Left cardiac atrium (tissue), 4 donors: Measurements from ENCODE around the gene COG2. TPM values are rescaled to one million over a fixed set of nuclear protein-coding genes. Genes with fewer than 3 reads are reported as not detected.

Experiments
- ATAC-seq, 2 donors: fragments of 200-7000 bp; cut with Tn5 transposase; one replicate each; pipeline ENCODE4 v1.9.1; 2020; ENCODE audit warnings: mild to moderate bottlenecking in 2 of 2, moderate library complexity in 2 of 2
- DNase-seq: peaks from one replicate; pipeline ENCODE4 v3.0.0-alpha.2; 2020
- intact Hi-C, 2 donors: fragments of 100-400 bp; cut with DNase I; formaldehyde crosslinking; loops; one replicate each; pipeline versions ENCODE4 v1.14.1 to v1.15.1; 2022 to 2023
- total RNA-seq, 2 donors: library from RNA; stranded (reverse); fragmentation: NEBNext Ultra II Directional; extraction: Animal tissue kit (Norgen Biotek cat#: 25700); gene quantifications; one replicate each; pipeline ENCODE4 v1.2.1, GENCODE V29; 2021
- donor health status: DM: no; HTN: yes; CAD: no.
- donor health status: DM: no; HTN: yes; CAD: no; lungs with severe emphysema.
- donor health status: DM: yes; HTN: yes; CAD: no.
- donor health status: Dilated cardiomyopathy.

The COG2 gene
- total RNA-seq, 2 donors from 2014 or later: 30.5 to 31.2 TPM

DNA sequence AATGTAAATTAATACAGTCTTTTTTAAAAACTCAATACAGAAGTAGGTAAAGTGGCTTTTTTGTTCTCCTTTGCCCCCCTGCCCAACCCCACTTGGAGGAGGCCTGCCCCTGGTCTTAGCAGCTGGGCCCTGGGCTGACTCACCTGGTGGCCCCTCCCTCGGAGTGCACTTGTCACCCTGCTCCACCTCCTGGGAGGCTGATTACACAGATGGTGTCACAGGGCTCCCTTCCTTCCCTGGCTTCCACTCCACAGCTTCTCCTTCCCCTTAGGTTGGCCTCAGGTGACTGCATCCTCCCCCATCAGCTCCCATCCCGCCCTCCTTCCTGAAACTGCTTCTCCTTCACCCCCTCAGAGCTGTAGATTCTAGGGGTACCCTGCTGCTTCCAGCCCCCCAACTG, 93.2 kb downstream of the COG2 start:
- intact Hi-C loops: no loop called here
- ATAC-seq (no peak), DNase-seq (no peak)

DNA sequence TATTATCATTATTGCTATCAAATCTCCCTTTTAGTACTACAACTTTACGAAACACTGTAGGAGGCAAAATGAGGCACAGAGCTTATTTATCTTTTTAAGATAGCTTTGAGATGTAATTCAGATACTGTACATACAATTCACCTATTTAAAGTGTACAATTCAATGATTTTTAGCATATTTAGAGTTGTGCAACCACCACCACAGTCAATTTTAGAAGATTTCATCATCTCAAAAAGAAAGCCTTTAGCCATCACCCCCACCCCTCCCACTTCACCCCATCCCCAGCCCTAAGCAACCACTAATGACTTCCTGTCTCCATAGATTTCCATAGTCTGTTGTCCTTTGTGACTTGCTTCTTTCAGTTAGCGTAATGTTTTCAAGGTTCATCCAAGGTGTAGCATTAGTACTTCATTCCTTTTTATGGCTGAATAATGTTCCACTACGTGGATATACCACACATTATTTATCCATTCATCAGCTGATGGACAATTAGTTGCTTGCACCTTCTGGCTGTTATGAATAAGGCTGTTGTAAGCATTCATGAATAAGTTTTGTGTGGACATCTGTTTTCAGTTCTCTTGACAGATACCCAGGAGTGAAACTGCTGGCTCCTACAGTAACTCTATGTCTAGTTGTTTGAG, 95.5 kb downstream of the COG2 start:
- intact Hi-C loops: no loop called here
- no peak for DNase-seq
- no peak for ATAC-seq

DNA sequence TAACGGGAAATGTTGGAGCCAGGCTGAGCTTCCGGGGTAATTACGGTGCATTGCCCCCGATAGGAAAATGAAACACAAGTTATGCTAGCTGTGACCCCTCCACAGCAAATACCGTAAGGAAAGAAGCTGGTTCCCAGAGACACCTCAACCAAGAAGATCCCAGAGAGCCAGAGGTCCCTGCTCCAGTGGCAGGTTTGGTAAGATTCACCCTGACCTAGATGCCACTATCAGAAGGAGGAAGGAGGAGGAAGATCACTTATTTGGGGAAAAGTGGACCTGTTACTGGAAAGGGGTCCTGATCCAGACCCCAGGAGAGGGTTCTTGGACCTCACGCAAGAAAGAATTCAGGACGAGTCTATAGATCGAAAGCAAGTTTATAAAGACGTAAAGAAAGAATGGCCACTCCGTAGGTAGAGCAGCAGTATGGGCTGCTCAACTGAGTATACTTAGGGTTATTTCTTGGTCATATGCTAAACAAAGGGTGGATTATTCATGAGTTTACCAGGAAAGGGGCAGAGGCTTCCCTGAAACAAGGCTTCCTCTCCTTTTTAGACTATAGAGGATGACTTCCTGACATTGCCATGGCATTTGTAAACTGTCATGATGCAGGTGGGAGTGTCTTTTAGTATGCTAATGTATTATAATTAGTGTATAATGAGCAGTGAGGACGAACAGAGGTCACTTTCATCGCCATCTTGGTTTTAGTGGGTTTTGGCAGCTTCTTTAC, 97.4 kb downstream of the COG2 start:
- no peak for ATAC-seq
- DNase-seq: no peak

More for the DNA sequence above, 97.4 kb downstream of the COG2 start:
- intact Hi-C loops: no loop called here

Other genes with a start within 250 kb of the COG2 start
- 10 to 100 TPM; 19.6 to 24.8 TPM for gene PGBD5, start 216.1 kb upstream of the COG2 start, total RNA-seq
- 100 to 1,000 TPM; 102 to 130 TPM for gene AGT, start 71.6 kb downstream of the COG2 start, total RNA-seq
- gene CAPN9, start 104.9 kb downstream of the COG2 start, total RNA-seq: under 1 TPM; 0.18 to 0.24 TPM
- 10 to 100 TPM; 51.8 to 54.8 TPM for gene C1orf198, start 226.0 kb downstream of the COG2 start, total RNA-seq